PC-3 (cell line): ENCODE results near the gene RANBP3.

Experiments
- EZH2 ChIP-seq: fragments of 300-600 bp; sonication (generic); IDR thresholded peaks from one replicate; pipeline ENCODE4 v1.6.1; 2017; ENCODE audit warnings: antibody characterized with exemption, mild to moderate bottlenecking, low read length; ENCODE audit not compliant: unreplicated experiment
- EZH2phosphoT487 ChIP-seq: fragments of 300-600 bp; sonication (generic); IDR thresholded peaks from 2 replicates; pipeline ENCODE4 v1.6.1; 2018; ENCODE audit warnings: mild to moderate bottlenecking, antibody characterized with exemption, low read length, borderline replicate concordance
- TF ChIP-seq, protein P1 (sequence below): fragments of 300-600 bp; sonication (generic); conservative IDR thresholded peaks from 2 replicates; pipeline ENCODE4 v1.5.1; 2017; ENCODE audit warnings: antibody characterized with exemption, low read depth, mild to moderate bottlenecking, low read length

DNA sequence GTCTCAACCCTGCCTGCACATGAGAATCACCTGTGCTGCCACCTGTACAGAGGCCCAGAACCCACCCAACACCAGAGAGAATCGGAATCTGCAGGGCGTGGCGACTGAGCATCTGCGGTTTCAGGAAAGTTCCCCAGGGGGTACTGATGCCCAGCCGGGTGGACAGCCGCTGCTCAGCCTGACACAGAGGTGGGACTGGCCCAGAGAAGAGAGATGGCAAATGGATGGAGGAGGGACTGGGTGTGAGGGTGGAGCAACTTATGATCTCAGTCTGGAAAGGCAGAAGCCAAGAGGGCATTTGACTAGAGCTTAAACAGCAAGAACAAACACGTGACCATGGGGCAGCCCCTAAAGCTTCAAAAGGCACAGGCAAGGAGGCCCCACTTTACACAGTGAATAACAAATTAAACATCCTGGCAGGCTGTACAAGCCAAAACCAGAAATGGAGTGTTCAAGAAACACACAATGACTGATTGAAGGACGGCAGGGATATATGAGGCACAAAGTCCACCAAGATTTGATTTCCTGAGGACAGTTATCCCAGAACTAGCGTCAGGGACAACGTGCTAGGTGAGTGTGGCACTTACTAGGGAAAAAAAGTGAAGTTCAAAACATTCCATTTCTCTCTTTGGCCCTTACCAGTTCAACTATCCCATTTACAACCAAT is 3.1 kb downstream of the RANBP3 start:
- TF ChIP-seq, protein P1, sequence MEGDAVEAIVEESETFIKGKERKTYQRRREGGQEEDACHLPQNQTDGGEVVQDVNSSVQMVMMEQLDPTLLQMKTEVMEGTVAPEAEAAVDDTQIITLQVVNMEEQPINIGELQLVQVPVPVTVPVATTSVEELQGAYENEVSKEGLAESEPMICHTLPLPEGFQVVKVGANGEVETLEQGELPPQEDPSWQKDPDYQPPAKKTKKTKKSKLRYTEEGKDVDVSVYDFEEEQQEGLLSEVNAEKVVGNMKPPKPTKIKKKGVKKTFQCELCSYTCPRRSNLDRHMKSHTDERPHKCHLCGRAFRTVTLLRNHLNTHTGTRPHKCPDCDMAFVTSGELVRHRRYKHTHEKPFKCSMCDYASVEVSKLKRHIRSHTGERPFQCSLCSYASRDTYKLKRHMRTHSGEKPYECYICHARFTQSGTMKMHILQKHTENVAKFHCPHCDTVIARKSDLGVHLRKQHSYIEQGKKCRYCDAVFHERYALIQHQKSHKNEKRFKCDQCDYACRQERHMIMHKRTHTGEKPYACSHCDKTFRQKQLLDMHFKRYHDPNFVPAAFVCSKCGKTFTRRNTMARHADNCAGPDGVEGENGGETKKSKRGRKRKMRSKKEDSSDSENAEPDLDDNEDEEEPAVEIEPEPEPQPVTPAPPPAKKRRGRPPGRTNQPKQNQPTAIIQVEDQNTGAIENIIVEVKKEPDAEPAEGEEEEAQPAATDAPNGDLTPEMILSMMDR, result no peak
- TF ChIP-seq EZH2, result no peak
- no peak for TF ChIP-seq EZH2phosphoT487
